Esophagus muscularis mucosa (tissue), 4 donors: Measurements from ENCODE around the gene FAHD2A. TPM values are rescaled to one million over a fixed set of nuclear protein-coding genes. Genes with fewer than 3 reads are reported as not detected.

Experiments used
- DNase-seq: peaks from one replicate; pipeline ENCODE4 v3.0.0-alpha.2; 2017; ENCODE audit errors: extremely low spot score
- H3K27ac ChIP-seq, 4 donors: fragments of 200-600 bp; sonication (generic); replicated peaks in 1 of 4; 1 replicate in 3 of 4; 2 replicates in 1 of 4; pipeline ENCODE4 v1.5.1; 2016 to 2019; ENCODE audit warnings: mild to moderate bottlenecking in 1 of 4
- H3K27me3 ChIP-seq, 4 donors: fragments of 200-600 bp; sonication (generic); one replicate each; pipeline versions ENCODE4 v1.5.1 to v1.6.0; 2016 to 2019
- H3K36me3 ChIP-seq, 4 donors: fragments of 200-600 bp; sonication (generic); one replicate each; pipeline ENCODE4 v1.5.1; 2016 to 2019
- H3K4me1 ChIP-seq, 4 donors: fragments of 200-600 bp; sonication (generic); one replicate each; pipeline ENCODE4 v1.5.1; 2016 to 2019
- H3K4me3 ChIP-seq, 4 donors: fragments of 200-600 bp; sonication (generic); 1 replicate in 2 of 4; 2 replicates in 2 of 4; pipeline ENCODE4 v1.5.1; 2016 to 2019; ENCODE audit warnings: mild to moderate bottlenecking in 4 of 4, moderate library complexity in 1 of 4
- H3K9me3 ChIP-seq, 4 donors: fragments of 200-600 bp; sonication (generic); 1 replicate in 3 of 4; 2 replicates in 1 of 4; pipeline ENCODE4 v1.5.1; 2016 to 2019
- CTCF ChIP-seq, 3 experiments: fragments of 200-600 bp in 2 of 3; fragments of 450-650 bp in 1 of 3; sonication (generic) in 2 of 3; IDR thresholded peaks; one replicate each; pipeline ENCODE4 v1.5.1; 2017 to 2019; ENCODE audit warnings: antibody characterized with exemption in 3 of 3, mild to moderate bottlenecking in 2 of 3, moderate library complexity in 1 of 3
- EP300 ChIP-seq: sonication (generic); formaldehyde crosslinking; IDR thresholded peaks from one replicate; pipeline ENCODE4 v1.6.1; 2017; ENCODE audit warnings: antibody characterized with exemption
- POLR2A ChIP-seq: fragments of 450-650 bp; IDR thresholded peaks from one replicate; pipeline ENCODE4 v1.6.1; 2017; ENCODE audit warnings: antibody characterized with exemption, moderate library complexity, mild to moderate bottlenecking, low read depth
- POLR2AphosphoS5 ChIP-seq, 2 donors: sonication (generic); formaldehyde crosslinking; IDR thresholded peaks; one replicate each; pipeline ENCODE4 v1.6.1; 2017; ENCODE audit warnings: antibody characterized with exemption in 2 of 2
- WGBS: methylation state at CpG from one replicate; pipeline ENCODE4 v1.1.5; 2018; 5-methylcytosine and 5-hydroxymethylcytosine counted together
- intact Hi-C: fragments of 100-400 bp; cut with DNase I; formaldehyde crosslinking; loops from one replicate; pipeline ENCODE4 v1.15.1; 2023
- total RNA-seq, 4 donors: library from RNA; depleted of rRNA; stranded (reverse); fragments of >200 nt; gene quantifications; one replicate each; pipeline versions ENCODE4 v1.1.0 to v1.2.1, GENCODE V29; 2016

FAHD2A gene
- total RNA-seq, 4 donors from 2014 or later, result 11.2 to 20.0 (median 16.5) TPM

- WGBS, result 29% methylated on average over 6 of the region's 8 CpGs
- Histone ChIP-seq H3K9me3 (no peaks in the 10 kb centered on the region), H3K4me3 (no peak overlapping the region), H3K27ac (no peak overlapping the region), H3K27me3 (no peaks in the 10 kb centered on the region), H3K36me3 (peaks cover 0 to 55% (median 10%) of the 10 kb centered on the region in 4 donors), H3K4me1 (peaks cover 0 to 3% (median 2%) of the 10 kb centered on the region in 4 donors)
- TF ChIP-seq POLR2AphosphoS5 (IDR thresholded peaks at IDR 0.05) (no peak), CTCF (IDR thresholded peaks at IDR 0.05) (no peak), EP300 (no peak), POLR2A (no peak)
- intact Hi-C loops, result no loop called here
- DNase-seq, result no peak
These were observed 23.1 kb upstream of the FAHD2A start for GRCh38 chr2:95379371-95379831.

- no peak for DNase-seq
- TF ChIP-seq CTCF (IDR thresholded peaks at IDR 0.05) (no peak), EP300 (no peak), POLR2A (no peak), POLR2AphosphoS5 (IDR thresholded peaks at IDR 0.05) (no peak)
- Histone ChIP-seq H3K27me3 (no peaks in the 10 kb centered on the region), H3K27ac (no peak overlapping the region), H3K4me3 (no peak overlapping the region), H3K4me1 (peaks cover 0 to 12% (median 6%) of the 10 kb centered on the region in 4 donors), H3K9me3 (no peaks in the 10 kb centered on the region), H3K36me3 (peaks cover 0 to 47% (median 10%) of the 10 kb centered on the region in 4 donors)
- intact Hi-C loops, result no loop called here
- WGBS, result 92% methylated on average over 5 of the region's 5 CpGs
These were observed 22.2 kb upstream of the FAHD2A start for GRCh38 chr2:95380280-95380679.

- H3K9me3 ChIP-seq, result no peaks in the 10 kb centered on the region
- H3K27ac ChIP-seq, result no peak overlapping the region
- H3K4me3 ChIP-seq, result no peak overlapping the region
- peaks cover 0 to 42% (median 10%) of the 10 kb centered on the region in 4 donors for H3K36me3 ChIP-seq
- peaks cover 0 to 17% (median 8%) of the 10 kb centered on the region in 4 donors for H3K4me1 ChIP-seq
- intact Hi-C loops, result no loop called here
- H3K27me3 ChIP-seq, result no peaks in the 10 kb centered on the region
- DNase-seq, result no peak
- TF ChIP-seq EP300 (no peak), POLR2AphosphoS5 (IDR thresholded peaks at IDR 0.05) (no peak), CTCF (IDR thresholded peaks at IDR 0.05) (no peak), POLR2A (no peak)
- WGBS, result 97% methylated on average over 5 of the region's 5 CpGs
These were observed 21.8 kb upstream of the FAHD2A start for GRCh38 chr2:95380731-95381130.

- intact Hi-C loops, result no loop called here
- Histone ChIP-seq H3K27me3 (no peaks in the 10 kb centered on the region), H3K4me3 (no peak overlapping the region), H3K9me3 (no peaks in the 10 kb centered on the region), H3K36me3 (peaks cover 0 to 34% (median 9%) of the 10 kb centered on the region in 4 donors), H3K27ac (no peak overlapping the region), H3K4me1 (peaks cover 0 to 18% (median 9%) of the 10 kb centered on the region in 4 donors)
- TF ChIP-seq CTCF (IDR thresholded peaks at IDR 0.05), result no peak
- TF ChIP-seq EP300, result no peak
- WGBS, result 91% methylated on average over 16 of the region's 22 CpGs
- DNase-seq, result no peak
These were observed 21.0 kb upstream of the FAHD2A start for GRCh38 chr2:95381212-95382191.
